GM13976 (cell line): ENCODE data around the gene LETM1.

ENCODE experiments used
- DNase-seq: peaks from one replicate; pipeline ENCODE4 v3.0.0; 2012; ENCODE audit warnings: low spot score
- CTCF ChIP-seq: IDR thresholded peaks from 2 replicates; pipeline ENCODE4 v1.5.1; 2012; ENCODE audit warnings: borderline replicate concordance, mild to moderate bottlenecking; ENCODE audit not compliant: insufficient read depth; ENCODE audit errors: extremely low read depth, missing control alignments, control extremely low read depth
- in situ Hi-C: fragments of 300-500 bp; cut with MboI; formaldehyde crosslinking; loops from one replicate; pipeline ENCODE4 v1.12.0; 2022; ENCODE audit warnings: low sequenced_read_pairs, mixed read lengths, inconsistent platforms; ENCODE audit not compliant: unreplicated experiment

The LETM1 gene

GRCh38 chr4:1819284-1819683, 36.7 kb downstream of the LETM1 start:
- TF ChIP-seq CTCF, result no peak
- in situ Hi-C loops, result loop anchor here (10.0 kb wide), 1 partner anchor 86 kb away; no protein-coding TSS in a partner anchor
- DNase-seq, result no peak

- in situ Hi-C loops, result loop anchor here (10.0 kb wide), 1 partner anchor 89 kb away; no protein-coding TSS in a partner anchor
Observed at GRCh38 chr4:1815997-1816860, 39.7 kb downstream of the LETM1 start.

GRCh38 chr4:1815096-1815996, 40.6 kb downstream of the LETM1 start:
- no peak for TF ChIP-seq CTCF
- in situ Hi-C loops, result loop anchor here (10.0 kb wide), 1 partner anchor 89 kb away; no protein-coding TSS in a partner anchor
- DNase-seq, result no peak

More at GRCh38 chr4:1815997-1816860, 39.7 kb downstream of the LETM1 start:
- TF ChIP-seq CTCF, result no peak
- no peak for DNase-seq

GRCh38 chr4:1814453-1814852, 41.5 kb downstream of the LETM1 start:
- no peak for DNase-seq
- TF ChIP-seq CTCF, result no peak
- in situ Hi-C loops, result loop anchor here (10.0 kb wide), 1 partner anchor 90 kb away; no protein-coding TSS in a partner anchor

GRCh38 chr4:1813915-1814314, 42.0 kb downstream of the LETM1 start:
- in situ Hi-C loops, result loop anchor here (10.0 kb wide), 1 partner anchor 91 kb away; no protein-coding TSS in a partner anchor
- TF ChIP-seq CTCF, result peak; percentile 40
- no peak for DNase-seq

GRCh38 chr4:1813231-1813630, 42.7 kb downstream of the LETM1 start:
- in situ Hi-C loops, result loop anchor here (10.0 kb wide), 1 partner anchor 92 kb away; no protein-coding TSS in a partner anchor
- no peak for DNase-seq
- no peak for TF ChIP-seq CTCF
